AG04450 (cell line): Measurements from ENCODE around the gene OR7D4. TPM values are rescaled to one million over a fixed set of nuclear protein-coding genes. Genes with fewer than 3 reads are reported as not detected.
"Not testable (repeated sequence)": the region's sequence is repeated elsewhere in the genome, so short reads cannot be mapped to it uniquely, and the experiment has no call there.

Experiments
- CTCF ChIA-PET: fragments of 300-600, 350-600 bp; formaldehyde crosslinking; extraction: SDS; loops from one replicate; lab custom pipeline; 2022; ENCODE audit warnings: antibody characterized with exemption, inconsistent platforms; lab: Charles Lee
- POLR2A ChIA-PET: fragments of 350-600 bp; formaldehyde crosslinking; extraction: SDS; loops from one replicate; lab custom pipeline; 2021; ENCODE audit warnings: antibody characterized with exemption, inconsistent platforms; lab: Yijun Ruan, JAX
- DNase-seq: peaks from one replicate; pipeline ENCODE4 v3.0.0-alpha.2; 2011; ENCODE audit warnings: low read depth, low spot score
- H3K27ac ChIP-seq: one replicate; pipeline ENCODE4 v1.5.1; 2012; ENCODE audit warnings: low read depth, low read length, control low read depth
- H3K27me3 ChIP-seq: one replicate; pipeline ENCODE4 v1.6.0; 2012; ENCODE audit warnings: low read length; ENCODE audit not compliant: control insufficient read depth, insufficient read depth
- H3K4me3 ChIP-seq: 2 replicates; pipeline ENCODE4 v1.5.1; 2011; ENCODE audit warnings: mild to moderate bottlenecking, low read depth, low read length, control low read depth
- H3K9me3 ChIP-seq: 2 replicates; pipeline ENCODE4 v1.5.1; 2012; ENCODE audit warnings: low read length; ENCODE audit not compliant: control insufficient read depth, insufficient read depth
- CTCF ChIP-seq: IDR thresholded peaks from 2 replicates; pipeline ENCODE4 v1.5.1; 2011; ENCODE audit warnings: low read depth, low read length, control low read depth, inconsistent platforms
- polyA minus RNA-seq: library from RNA; depleted of rRNA, polyadenylated mRNA; stranded (reverse); fragments of >200 nt; gene quantifications from 2 replicates; pipeline ENCODE4 v1.2.3, GENCODE V29; 2011; rRNA and poly(A)+ RNA removed
- polyA plus RNA-seq: library from polyadenylated mRNA; depleted of rRNA; stranded (reverse); fragments of >200 nt; gene quantifications from 2 replicates; pipeline ENCODE4 v1.2.3, GENCODE V29; 2011; rRNA removed

The OR7D4 gene
- not detected in 2 replicates for polyA plus RNA-seq
- polyA minus RNA-seq, result not detected in 2 replicates

GRCh38 chr19:9219489-9219888, at the start of gene OR7D4:
Gene OR7D4, minus strand, starts transcription at chr19:9219589. Its CDS starts 4,752 bp downstream, at chr19:9214837.
- no peak within 1 kb of the TSS for H3K4me3 ChIP-seq
- POLR2A ChIA-PET, result no interaction called here
- CTCF ChIA-PET, result no interaction called here
- no peaks in the 10 kb centered on the region for H3K27me3 ChIP-seq
- DNase-seq, result no peak
- peaks cover 20% of the 10 kb centered on the region for H3K9me3 ChIP-seq
- no peak within 1 kb of the TSS for H3K27ac ChIP-seq
- TF ChIP-seq CTCF, result no peak

- H3K27ac ChIP-seq, result no peak overlapping the region
- ChIA-PET POLR2A (no interaction called here), CTCF (no interaction called here)
- H3K27me3 ChIP-seq, result no peaks in the 10 kb centered on the region
- DNase-seq, result no peak
- no peak for TF ChIP-seq CTCF
- H3K9me3 ChIP-seq, result peaks cover 29% of the 10 kb centered on the region
- H3K4me3 ChIP-seq, result no peak overlapping the region
These were observed 31.8 kb upstream of the OR7D4 start for GRCh38 chr19:9251236-9251635.

- no peak within 1 kb of the TSS for H3K27ac ChIP-seq
- no peak for TF ChIP-seq CTCF
- no peaks in the 10 kb centered on the region for H3K27me3 ChIP-seq
- no peak within 1 kb of the TSS for H3K4me3 ChIP-seq
- ChIA-PET CTCF (no interaction called here), POLR2A (no interaction called here)
- DNase-seq, result no peak
- H3K9me3 ChIP-seq, result peaks cover 35% of the 10 kb centered on the region
These were observed 31.2 kb upstream of the OR7D4 start, which contains the start of gene OR7E24 for GRCh38 chr19:9250630-9251029. Gene OR7E24, plus strand, starts transcription at chr19:9250930. Its CDS starts 114 bp downstream, at chr19:9251044.

GRCh38 chr19:9205501-9206113, 13.8 kb downstream of the OR7D4 start:
- Histone ChIP-seq H3K27ac (no peak overlapping the region), H3K4me3 (peak overlapping the region; percentile 29), H3K27me3 (no peaks in the 10 kb centered on the region), H3K9me3 (peaks cover 2% of the 10 kb centered on the region; the same call in 1 of the 2 replicates)
- DNase-seq, result peak; percentile 16
- TF ChIP-seq CTCF, result peak; percentile 82
- CTCF ChIA-PET, result interaction anchor here (0.5 to 3.0 kb wide), 11 partner anchors 11 to 593 kb away, joined by 3 to 16 read pairs (median 3); no protein-coding TSS in a partner anchor
- POLR2A ChIA-PET, result no interaction called here

GRCh38 chr19:9198044-9198443, 21.3 kb downstream of the OR7D4 start:
- CTCF ChIA-PET, DNase-seq, POLR2A ChIA-PET, H3K27ac ChIP-seq, H3K9me3 ChIP-seq, H3K27me3 ChIP-seq, H3K4me3 ChIP-seq: not testable (repeated sequence)
